Liver (tissue), 3 donors: ENCODE data around the gene BEAN1.

Source experiments
- NR2F2 ChIP-seq: IDR thresholded peaks from 2 replicates; pipeline ENCODE4 v1.6.1; 2016; ENCODE audit warnings: antibody characterized with exemption
- RXRA ChIP-seq, 2 donors: IDR thresholded peaks; 2 replicates each; pipeline ENCODE4 v1.6.1; 2017 to 2018; ENCODE audit warnings: antibody characterized with exemption in 2 of 2, mild to moderate bottlenecking in 1 of 2
- YY1 ChIP-seq: IDR thresholded peaks from 2 replicates; pipeline ENCODE4 v1.6.1; 2016; ENCODE audit warnings: antibody characterized with exemption, mild to moderate bottlenecking
- TF ChIP-seq, protein P1 (sequence below): IDR thresholded peaks from 2 replicates; pipeline ENCODE4 v1.6.1; 2016; ENCODE audit warnings: antibody characterized with exemption
- TF ChIP-seq, protein P2 (sequence below): fragments of 150-350 bp; IDR thresholded peaks from 2 replicates; pipeline ENCODE4 v1.5.1; 2017; ENCODE audit warnings: improper control_type of control experiment, low read depth, low read length; ENCODE audit not compliant: missing input control
- TF ChIP-seq, protein P3 (sequence below): IDR thresholded peaks from 2 replicates; pipeline ENCODE4 v1.6.1; 2016; ENCODE audit warnings: antibody characterized with exemption, mild to moderate bottlenecking
- TF ChIP-seq, protein P4 (sequence below): IDR thresholded peaks from 2 replicates; pipeline ENCODE4 v1.6.1; 2016; ENCODE audit warnings: antibody characterized with exemption
- donor health status: healthy.
- donor health status: healthy.

DNA sequence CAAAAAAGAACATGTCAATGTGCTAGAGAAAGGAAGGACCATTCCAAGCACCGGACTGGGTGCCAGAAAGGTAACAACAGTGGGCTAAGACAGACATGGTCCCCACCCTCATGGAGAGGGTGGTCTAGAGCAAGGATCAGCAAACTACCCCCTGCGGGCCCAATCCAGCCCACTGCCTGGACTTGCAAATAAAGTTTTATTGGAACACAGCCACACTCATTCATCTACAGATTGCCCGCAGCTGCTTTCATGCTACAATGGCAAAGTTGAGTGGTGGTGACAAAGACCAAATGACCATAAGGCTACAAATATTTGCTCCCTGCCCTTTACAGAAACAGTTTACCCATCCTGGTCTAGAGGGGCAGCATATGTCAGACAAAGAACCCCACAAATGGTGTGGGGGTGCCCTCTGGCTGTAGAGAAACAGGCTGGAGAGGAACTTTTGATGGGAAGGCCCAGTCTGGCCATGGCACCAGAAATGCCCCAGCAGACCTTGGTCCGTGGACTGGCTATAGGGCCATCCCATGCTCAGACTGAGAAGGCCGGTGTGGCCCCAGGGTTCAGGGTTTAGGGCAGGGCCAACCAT lies 45.4 kb upstream of the BEAN1 start:
- TF ChIP-seq, protein P1, sequence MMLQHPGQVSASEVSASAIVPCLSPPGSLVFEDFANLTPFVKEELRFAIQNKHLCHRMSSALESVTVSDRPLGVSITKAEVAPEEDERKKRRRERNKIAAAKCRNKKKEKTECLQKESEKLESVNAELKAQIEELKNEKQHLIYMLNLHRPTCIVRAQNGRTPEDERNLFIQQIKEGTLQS = no peak
- TF ChIP-seq, protein P2, sequence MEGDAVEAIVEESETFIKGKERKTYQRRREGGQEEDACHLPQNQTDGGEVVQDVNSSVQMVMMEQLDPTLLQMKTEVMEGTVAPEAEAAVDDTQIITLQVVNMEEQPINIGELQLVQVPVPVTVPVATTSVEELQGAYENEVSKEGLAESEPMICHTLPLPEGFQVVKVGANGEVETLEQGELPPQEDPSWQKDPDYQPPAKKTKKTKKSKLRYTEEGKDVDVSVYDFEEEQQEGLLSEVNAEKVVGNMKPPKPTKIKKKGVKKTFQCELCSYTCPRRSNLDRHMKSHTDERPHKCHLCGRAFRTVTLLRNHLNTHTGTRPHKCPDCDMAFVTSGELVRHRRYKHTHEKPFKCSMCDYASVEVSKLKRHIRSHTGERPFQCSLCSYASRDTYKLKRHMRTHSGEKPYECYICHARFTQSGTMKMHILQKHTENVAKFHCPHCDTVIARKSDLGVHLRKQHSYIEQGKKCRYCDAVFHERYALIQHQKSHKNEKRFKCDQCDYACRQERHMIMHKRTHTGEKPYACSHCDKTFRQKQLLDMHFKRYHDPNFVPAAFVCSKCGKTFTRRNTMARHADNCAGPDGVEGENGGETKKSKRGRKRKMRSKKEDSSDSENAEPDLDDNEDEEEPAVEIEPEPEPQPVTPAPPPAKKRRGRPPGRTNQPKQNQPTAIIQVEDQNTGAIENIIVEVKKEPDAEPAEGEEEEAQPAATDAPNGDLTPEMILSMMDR = no peak
- TF ChIP-seq YY1 = no peak
- TF ChIP-seq, protein P3, sequence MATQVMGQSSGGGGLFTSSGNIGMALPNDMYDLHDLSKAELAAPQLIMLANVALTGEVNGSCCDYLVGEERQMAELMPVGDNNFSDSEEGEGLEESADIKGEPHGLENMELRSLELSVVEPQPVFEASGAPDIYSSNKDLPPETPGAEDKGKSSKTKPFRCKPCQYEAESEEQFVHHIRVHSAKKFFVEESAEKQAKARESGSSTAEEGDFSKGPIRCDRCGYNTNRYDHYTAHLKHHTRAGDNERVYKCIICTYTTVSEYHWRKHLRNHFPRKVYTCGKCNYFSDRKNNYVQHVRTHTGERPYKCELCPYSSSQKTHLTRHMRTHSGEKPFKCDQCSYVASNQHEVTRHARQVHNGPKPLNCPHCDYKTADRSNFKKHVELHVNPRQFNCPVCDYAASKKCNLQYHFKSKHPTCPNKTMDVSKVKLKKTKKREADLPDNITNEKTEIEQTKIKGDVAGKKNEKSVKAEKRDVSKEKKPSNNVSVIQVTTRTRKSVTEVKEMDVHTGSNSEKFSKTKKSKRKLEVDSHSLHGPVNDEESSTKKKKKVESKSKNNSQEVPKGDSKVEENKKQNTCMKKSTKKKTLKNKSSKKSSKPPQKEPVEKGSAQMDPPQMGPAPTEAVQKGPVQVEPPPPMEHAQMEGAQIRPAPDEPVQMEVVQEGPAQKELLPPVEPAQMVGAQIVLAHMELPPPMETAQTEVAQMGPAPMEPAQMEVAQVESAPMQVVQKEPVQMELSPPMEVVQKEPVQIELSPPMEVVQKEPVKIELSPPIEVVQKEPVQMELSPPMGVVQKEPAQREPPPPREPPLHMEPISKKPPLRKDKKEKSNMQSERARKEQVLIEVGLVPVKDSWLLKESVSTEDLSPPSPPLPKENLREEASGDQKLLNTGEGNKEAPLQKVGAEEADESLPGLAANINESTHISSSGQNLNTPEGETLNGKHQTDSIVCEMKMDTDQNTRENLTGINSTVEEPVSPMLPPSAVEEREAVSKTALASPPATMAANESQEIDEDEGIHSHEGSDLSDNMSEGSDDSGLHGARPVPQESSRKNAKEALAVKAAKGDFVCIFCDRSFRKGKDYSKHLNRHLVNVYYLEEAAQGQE = no peak
- TF ChIP-seq RXRA (IDR thresholded peaks at IDR 0.05) = no peak
- no peak for TF ChIP-seq NR2F2
- TF ChIP-seq, protein P4, sequence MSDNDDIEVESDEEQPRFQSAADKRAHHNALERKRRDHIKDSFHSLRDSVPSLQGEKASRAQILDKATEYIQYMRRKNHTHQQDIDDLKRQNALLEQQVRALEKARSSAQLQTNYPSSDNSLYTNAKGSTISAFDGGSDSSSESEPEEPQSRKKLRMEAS = no peak
